Activated CD4-positive, alpha-beta T cell treated with anti-CD3 and anti-CD28 coated beads, Interleukin-2, amount 50 U/mL, for 4 hours (primary cell): ENCODE measurements around the gene ABHD15.

Source experiments
- DNase-seq, 2 experiments: peaks; one replicate each; pipeline ENCODE4 v3.0.0-alpha.2; 2020

Gene ABHD15, protein sequence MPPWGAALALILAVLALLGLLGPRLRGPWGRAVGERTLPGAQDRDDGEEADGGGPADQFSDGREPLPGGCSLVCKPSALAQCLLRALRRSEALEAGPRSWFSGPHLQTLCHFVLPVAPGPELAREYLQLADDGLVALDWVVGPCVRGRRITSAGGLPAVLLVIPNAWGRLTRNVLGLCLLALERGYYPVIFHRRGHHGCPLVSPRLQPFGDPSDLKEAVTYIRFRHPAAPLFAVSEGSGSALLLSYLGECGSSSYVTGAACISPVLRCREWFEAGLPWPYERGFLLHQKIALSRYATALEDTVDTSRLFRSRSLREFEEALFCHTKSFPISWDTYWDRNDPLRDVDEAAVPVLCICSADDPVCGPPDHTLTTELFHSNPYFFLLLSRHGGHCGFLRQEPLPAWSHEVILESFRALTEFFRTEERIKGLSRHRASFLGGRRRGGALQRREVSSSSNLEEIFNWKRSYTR

DNA sequence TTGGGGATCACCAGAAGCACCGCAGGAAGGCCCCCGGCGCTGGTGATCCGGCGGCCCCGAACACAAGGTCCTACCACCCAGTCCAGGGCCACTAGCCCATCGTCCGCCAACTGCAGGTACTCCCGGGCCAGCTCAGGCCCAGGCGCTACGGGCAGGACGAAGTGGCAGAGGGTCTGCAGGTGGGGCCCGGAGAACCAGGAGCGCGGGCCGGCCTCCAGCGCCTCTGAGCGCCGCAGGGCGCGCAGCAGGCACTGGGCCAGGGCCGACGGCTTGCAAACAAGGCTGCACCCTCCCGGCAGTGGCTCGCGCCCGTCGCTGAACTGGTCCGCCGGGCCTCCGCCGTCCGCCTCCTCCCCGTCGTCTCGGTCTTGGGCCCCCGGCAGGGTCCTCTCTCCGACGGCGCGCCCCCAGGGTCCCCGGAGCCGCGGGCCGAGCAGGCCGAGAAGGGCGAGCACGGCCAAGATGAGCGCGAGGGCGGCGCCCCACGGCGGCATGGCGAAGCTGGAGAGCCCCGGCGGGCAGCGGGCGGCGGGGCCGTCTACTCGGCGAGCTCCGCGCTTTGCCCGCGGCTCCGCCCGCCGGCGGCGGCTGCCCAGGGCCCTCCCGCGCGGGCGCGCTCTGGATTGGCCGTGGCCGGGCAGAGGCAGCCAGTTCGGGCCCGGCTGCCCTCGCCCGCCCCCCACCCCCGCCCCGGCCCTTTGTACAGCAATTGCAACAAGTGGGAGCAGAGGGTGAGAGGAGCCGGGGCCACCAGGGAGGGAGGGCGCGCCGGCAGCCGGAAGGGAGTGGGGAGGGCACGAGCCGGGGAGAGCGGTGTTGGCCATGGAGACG lies at the start of gene ABHD15:
ABHD15 (minus strand) TSS at position 565 of the 831 bp plus-strand sequence; CDS start at position 494, 71 bp downstream.
- peak; percentile 36 to 43 for DNase-seq

DNA sequence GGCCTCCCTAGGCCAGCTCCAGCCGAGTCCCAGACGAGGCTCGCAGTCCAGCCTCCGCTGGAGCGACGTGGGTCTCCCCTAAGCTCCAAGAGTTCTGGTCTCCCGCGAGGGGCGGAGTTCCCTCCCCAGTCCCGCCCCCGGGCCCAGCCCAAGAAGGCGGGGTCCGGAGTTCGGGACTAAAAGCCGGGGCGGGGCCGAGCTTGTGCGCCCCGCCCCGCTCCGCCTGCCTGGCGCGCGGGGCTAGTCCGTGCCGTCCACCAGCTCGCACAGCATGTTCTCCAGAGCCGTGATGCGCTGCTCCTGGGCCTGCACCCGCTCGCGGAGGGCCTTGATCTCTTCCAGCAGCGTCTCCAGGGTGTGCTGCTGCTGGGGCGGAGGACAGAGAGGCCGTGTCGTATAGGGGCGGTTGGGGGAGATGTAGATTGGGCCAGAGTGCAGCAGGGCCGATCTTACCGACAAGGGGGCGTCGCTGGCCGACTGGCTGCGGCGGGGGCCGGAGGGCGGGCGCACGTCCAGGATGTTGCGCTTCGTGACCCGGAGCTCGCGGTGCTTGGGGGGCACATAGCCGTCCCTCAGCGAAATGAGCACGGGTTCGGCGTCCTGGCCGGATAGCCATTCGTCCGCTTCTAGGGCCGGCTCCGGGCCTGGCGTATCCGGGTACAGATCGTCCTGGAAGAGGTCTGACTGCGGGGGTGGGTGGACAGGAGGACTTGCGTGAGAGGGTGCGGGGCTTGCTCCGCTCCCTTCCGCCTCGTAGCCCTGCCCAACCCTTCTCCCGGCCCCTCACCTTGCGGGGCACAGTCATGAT lies 48.9 kb upstream of the ABHD15 start:
- peak; percentile 73 to 77 for DNase-seq

DNA sequence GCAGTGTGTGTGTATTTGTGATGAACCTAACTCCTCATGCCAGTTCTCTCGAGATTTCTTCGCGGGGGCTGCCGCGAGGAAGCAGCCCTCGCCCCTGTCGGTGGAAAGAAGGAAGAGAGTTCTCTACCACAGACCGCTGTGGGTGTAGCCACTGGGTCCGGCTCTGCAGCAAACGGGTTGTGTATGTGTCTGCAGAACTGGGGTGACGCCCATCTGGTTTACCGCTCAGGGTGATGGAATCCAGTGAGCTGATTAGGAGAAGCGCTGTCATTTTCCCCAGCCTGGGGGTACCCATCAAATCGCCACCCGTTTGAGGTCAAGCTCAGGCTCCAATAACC lies 48.2 kb upstream of the ABHD15 start:
- DNase-seq: peak; percentile 54 to 58

DNA sequence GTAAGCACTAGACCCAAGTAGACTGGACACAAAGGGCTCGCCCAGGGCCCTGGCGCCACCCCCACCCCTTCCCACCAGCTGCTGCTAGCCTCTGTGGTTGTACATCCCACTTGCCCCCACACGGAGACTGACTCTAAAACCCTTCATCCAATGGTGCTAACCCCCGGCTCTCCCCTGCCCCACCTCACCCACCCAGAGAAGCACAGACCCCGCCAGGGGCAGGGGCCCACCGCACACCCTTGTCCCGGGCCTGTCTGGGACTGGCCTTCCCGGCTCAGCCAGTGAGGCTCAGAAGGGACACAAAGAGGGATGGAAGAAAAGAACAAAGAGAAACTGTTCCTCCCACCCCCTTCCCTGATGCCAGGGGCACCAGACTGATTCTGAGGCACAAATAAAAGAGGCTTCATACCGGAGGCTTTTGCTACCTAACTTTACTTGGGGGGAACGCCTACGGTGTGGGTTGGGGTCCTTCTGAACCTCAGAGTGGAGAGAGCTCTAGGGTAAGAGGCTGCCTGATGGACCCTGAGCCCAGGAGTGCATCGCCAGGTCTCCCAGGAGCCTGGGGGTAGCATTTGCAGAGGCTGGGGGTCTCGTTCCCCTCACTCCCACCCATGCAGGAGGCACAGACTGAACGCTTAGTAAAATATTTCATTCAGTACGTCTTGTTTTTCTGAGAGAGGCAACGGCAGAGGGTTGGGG lies 47.7 kb upstream of the ABHD15 start:
- no peak for DNase-seq

DNA sequence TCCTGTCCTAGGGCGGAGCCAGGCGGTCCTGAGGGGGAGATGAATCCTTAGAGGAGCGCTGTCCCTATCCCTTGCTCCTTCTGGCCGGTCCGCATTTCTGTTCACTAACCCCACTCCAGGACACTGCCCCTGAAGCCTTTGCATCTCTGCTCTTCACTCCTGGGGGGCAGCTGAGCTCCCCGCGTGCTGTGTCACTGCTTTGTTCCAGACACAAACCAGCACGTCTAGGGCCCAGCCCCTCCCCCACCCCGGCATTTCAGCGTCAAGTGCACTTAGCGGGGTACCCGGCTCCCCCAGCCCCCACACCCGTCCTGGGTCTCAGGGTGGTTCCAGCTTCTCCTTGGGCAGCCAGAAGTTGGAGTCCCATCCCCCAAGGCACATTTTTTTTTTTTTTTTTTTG lies 47.0 kb upstream of the ABHD15 start:
- DNase-seq: no peak

DNA sequence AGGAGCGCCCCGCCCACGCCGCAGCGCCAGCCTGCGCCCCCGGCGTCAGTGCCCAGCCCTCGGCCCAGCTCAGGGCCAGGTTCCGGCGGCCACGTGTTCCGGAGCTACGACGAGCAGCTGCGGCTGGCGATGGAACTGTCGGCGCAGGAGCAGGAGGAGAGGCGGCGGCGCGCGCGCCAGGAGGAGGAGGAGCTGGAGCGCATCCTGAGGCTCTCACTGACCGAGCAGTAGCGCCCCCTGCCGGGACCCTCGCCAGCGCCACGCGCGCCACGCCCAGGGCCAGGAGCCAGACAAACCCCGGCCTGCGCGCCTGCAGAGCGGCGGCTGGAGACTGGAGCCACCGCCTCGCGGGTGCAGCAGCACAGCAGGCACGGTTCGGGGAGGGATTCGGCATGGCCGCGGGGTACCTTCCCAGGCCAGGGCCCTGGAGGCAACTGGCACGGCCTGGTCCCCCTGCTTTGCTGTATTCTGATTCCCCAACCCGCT lies 46.6 kb upstream of the ABHD15 start:
- DNase-seq: peak; percentile 91 to 94

DNA sequence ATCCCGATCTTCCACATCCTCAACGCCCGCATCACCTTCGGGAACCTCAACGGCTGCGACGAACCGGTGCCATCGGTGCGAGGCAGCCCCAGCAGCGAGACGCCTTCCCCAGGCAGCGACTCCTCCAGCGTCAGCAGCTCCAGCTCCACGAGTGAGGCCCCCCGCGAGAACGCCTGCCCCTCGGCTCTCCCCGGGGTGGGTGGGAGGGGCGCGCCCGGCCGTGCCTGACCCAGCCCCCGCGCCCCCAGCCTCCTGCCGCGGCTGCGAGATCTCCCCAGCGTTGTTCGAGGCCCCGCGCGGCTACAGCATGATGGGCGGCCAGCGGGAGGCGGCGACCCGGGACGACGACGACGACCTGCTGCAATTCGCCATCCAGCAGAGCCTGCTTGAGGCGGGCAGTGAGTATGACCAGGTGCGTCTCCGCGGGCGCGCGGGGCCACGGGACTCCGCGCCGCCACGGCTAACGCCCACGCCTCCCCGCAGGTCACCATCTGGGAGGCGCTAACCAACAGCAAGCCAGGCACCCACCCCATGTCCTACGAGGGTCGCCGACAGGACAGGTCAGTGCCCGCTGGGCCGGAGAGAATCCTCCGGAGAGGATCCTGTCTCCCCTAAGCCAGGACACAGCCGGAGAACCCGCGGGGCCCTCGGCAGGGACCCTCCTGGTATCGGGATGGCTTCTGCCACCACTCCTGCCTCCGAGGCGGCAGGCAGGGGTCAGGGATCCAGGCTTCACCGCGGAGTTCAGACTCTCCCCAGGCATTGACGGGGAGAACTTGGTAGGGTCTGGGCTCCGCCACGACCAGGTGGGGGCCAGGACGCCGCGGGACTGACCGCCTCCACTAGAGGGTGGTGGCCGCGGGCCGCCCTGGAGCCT lies 45.8 kb upstream of the ABHD15 start:
- DNase-seq: no peak

DNA sequence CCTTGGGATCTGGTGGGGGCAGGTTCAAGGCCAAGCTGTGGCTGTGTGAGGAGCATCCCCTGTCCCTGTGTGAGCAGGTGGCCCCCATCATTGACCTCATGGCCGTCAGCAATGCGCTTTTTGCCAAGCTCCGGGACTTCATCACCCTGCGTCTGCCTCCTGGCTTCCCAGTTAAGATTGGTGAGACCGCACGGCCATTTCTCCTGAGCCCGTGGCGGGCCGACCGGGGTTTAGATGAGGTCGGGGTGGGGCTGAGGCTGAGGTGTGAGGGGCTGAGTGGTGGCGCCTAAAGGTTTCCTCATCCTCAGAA lies 45.2 kb upstream of the ABHD15 start:
- DNase-seq: no peak

DNA sequence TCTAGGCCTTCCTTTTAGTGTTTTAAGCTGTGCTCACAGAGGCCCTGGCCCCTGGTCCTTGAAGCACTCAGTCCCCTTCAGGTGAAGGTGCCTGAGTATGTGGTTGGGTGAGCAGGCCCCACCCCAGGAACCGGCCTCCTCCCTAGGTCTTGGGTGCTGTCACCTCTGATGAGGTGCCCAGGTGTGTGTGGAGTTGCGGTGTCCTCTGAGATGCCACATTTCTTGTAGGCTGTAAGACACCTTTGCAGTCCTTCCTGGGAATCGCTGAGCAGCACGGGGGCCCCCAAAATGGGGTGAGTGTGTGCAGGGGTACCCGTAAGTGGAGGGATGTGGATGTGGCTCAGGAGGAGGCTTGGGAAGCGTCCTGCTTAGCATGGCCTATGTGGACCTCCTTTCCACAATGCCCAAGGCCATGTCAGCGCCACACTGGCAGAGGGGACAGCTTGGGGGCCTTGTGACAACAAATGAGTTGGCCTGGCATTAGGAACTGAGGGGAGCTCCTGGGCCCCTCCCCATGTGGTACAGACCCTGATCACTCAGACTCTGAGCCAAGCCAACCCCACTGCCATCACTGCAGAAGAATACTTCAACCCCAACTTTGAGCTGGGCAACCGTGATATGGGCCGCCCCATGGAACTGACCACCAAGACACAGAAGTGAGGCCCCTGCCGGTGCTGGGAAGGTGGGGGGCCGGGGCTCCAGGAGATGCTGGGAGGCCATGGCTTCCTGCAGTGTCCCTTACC lies 44.7 kb upstream of the ABHD15 start:
- DNase-seq: no peak

DNA sequence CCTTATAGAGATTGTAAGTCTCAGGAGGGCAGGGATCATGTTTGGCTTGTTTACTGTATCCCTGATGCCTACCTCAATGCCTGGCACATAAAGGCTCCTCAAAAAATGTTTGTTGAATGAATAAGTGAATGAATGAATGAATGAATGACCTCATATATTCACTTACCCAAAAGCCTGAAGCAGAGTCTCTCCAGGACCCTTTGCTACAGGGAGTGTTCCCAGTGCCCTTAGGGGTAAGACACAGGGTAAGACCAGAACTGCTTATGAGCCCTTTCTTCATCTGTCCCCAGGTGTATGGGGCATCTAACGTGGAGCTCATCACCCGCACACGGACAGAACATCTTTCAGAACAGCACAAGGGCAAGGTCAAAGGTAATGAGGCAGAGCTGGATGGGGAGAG lies 43.6 kb upstream of the ABHD15 start:
- no peak for DNase-seq

DNA sequence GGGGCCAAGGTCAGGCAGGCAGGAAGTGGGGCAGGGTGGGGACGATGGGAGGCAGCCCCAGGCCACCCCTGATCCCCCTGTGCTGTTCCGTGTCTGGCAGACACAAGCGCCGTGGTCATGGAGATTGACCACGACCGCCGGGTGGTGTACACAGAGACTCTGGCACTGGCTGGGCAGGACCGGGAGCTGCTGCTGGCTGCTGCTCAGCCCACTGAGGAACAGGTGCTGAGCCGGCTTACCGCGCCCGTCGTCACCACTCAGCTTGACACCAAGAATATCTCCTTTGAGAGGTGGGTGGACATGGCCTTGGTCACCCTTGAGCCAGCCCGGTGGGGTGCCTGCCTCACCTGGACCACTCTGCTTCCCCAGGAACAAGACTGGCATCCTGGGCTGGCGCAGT lies 42.1 kb upstream of the ABHD15 start:
- no peak for DNase-seq

DNA sequence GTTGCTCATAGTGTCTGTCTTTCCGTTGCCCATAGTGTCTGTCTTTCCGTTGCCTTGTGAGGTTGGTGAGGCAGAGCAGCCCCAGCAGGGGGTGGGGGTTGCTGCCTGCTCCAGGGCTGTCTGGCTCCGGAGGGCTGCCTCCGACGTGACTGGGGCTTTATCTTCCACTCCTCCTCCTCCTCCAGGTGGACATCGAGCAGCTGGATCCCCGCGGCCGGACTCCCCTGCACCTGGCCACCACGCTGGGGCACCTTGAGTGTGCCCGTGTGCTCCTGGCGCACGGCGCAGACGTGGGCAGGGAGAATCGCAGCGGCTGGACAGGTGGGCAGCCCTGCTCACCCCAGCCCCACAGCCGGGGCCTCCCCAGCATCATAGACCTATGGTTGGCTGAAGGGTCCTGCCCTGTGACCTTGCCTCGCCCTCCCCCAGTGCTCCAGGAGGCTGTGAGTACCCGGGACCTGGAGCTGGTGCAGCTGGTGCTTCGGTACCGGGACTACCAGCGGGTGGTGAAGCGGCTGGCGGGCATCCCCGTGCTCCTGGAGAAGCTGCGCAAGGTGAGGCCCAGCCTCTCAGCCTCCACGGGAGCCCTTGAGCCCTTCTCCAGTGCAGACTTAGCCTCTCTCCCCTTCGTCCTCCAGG lies 40.8 kb upstream of the ABHD15 start:
- DNase-seq: no peak

DNA sequence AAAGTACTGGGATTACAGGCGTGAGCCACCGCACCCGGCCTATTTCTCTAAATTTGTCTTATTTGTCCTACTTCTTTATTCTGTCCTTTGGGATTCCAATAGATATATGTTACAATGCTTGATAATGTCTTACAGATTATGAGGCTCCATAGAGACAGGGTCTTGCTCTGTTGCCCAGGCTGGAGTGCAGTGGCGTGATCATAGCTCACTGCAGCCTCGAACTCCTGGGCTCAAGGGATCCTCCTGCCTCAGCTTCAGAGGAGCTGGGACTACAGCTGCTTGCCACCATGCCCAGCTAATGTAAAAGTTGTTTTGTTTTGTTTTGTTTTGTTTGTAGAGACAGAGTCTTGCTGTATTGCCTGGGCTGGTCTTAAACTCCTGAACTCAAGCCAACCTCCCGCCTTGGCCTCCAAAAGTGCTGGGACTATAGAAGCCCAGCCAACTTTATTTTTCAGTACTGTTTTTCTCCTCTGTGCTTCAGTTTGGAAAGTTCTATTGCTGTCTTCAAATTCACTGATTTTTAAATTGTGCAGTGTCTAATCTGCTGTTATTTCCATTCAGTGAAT lies 36.4 kb upstream of the ABHD15 start:
- no peak for DNase-seq

DNA sequence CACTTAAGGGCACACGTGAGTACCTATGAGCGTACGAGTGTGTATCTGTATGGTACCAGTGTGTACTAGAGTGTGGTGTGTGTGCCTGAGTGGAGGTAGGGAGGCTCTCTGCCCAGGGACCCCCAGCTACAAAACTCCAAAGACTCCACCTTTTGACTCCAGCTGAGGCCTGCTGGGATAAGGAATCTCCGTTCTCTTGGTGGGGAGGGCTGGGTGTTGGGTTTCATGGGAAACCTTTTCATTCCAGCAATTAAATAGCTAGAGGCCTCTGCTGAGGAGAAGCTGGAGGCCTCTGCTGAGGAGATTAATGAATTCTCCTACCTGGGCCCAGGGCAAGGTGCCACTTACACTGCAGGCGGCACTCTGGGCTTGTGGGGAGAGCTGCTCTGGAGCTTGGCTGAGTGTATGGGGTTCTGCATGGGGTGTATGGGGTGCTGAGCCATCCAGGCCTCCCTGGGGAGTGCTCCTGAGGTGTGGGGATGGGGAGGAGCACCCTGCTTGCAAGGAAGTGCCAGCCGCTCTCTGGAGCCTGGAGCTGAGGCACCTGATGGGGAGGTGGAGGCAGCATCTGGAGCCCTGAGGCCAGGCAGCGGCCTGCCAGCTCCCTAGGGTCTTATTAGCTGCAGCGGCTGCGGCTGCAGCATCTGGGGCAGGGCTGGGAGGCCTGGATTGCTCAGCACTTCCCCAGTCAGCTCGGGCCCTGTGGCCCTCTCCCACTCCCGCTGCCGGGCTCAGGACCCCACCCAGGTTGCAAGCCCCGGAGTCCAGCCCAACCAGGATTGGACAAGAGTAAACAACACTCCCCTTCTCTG lies 30.7 kb upstream of the ABHD15 start:
- DNase-seq: no peak

DNA sequence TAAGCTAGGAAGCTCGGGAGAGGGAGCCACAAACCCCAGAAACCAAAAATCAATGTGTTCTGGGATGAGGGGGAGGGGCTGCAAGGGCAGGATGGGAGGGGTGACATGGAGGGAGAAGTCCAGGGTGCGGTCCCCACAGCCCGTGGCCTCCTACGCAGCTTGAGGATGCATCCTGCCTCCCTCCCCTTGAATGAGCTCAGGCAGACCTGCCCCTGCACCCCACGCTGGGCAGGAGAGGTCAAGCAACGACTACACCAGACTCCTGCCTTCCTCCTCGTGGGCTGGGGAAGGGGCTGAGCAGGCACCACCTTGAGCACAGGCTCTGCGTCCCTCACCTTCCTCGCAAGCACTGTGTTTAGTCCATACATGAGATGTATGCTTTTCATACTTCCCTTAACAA lies 30.0 kb upstream of the ABHD15 start:
- no peak for DNase-seq

DNA sequence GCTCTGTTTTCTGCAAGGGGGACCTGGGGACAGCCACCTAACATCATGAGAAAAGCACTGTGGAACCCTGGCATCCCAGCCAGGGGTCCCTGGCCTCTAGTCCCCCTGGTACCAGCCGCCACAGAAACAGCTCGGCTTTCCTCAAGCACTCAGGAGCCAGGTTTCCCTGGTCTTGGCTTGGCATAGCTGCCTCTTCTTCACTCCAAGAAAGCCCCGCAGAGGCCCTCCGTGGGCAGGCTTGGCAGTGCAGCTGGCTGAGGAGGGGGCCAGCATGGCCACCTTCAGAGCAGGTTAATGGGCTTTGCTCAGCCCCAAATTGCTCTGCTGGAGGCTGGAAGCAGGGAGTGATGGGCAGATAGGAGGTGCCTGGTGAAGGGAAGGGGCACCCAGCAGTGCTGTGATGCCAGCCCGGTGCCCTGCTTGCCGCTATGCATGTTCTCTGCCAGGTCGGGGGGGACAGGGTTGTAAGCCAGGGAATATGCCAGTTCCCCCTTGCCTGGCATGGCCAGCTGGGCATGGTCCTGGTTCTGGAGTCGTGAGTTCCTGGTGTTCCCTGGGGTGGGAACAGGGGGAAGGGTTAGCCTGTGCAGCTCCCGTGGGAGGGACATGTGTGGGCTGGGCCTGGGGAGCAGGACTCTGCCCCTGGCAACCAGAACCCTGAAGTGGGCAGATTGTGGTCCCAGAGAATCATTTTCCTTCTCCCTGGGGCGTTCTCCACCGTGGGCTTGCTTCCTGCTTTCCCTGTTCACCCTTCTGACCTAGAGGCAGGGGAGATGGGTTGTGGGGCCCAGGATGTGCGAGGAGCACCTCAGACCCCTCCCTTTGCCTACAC lies 29.3 kb upstream of the ABHD15 start:
- DNase-seq: no peak

DNA sequence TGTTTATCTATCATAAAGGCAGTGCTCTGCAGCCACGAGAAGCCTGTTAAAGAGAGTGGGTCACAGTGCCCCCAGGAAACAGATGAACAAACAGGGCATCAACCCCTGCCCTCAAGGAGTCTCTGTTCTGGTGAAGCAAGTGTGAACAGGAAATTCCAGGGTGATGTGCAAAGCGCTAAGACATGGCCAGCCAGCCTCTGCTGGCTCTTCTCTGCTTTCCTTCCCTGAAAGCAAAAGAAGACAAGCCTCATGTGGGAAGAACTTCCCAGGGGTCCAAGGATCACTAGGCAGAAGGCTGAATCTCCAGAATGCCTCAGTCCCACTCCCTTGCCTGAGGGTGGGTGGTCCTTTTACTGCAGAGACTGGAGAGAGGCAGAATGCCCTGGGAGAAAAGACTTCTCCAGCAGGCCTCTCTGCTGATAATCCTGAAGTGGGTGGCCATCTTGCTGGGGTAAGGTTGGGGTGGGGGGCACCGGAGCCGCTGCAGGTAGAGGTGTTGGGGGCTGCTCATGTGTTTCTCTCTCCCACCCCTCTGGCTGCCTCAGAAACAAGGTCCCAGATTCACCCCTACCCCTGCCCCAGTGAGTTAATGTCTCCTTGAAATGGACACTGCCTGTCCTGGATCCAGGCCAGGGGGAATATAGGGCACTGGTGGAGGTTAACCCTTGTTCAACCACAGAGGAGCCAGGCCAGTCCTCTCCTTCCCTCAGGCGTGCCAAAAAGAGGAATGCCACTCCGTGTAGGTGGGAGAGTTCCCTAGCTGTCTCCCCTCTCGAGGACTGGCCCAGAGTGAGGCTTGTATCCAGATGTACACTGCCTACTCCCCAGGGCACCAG lies 28.5 kb upstream of the ABHD15 start:
- DNase-seq: no peak
